ENCODE measurements around the gene UIMC1. TPM values are rescaled to one million over a fixed set of nuclear protein-coding genes. Genes with fewer than 3 reads are reported as not detected.

Gene UIMC1
- total RNA-seq, 1 experiment from 2014 or later: 53.0 TPM

- Histone ChIP-seq H2AFZ (ENCODE audit: low read length) (no peak overlapping the region), H2BK120ac (ENCODE audit: low read depth, low read length, poor library complexity, severe bottlenecking) (no peak overlapping the region), H4K20me1 (ENCODE audit: control insufficient read depth, insufficient read depth, insufficient read length) (peaks cover 4% of the 10 kb centered on the region), H4K91ac (ENCODE audit: insufficient read length, low read depth, low read length) (no peak overlapping the region), H3K9ac (ENCODE audit: extremely low read depth, insufficient read length, low read length) (no peak overlapping the region), H3K18ac (ENCODE audit: insufficient read length, low read depth, low read length) (no peak overlapping the region), H3K23me2 (ENCODE audit: insufficient read length, low read depth, low read length, poor library complexity, severe bottlenecking) (no peaks in the 10 kb centered on the region), H3K4me1 (ENCODE audit: insufficient read depth, low read length) (peaks cover 2% of the 10 kb centered on the region; the same call in 1 of the 2 replicates), H2BK15ac (ENCODE audit: low read depth, low read length) (no peak overlapping the region), H3K23ac (ENCODE audit: insufficient read length, low read depth, low read length) (no peak overlapping the region), H3K14ac (ENCODE audit: insufficient read depth, low read length) (no peak overlapping the region), H3K27ac (ENCODE audit: insufficient read length, low read depth, low read length) (no peak overlapping the region), H3K56ac (ENCODE audit: insufficient read length, low read depth, low read length) (no peak overlapping the region), H3K79me2 (ENCODE audit: insufficient read depth, low read length) (no peaks in the 10 kb centered on the region), H4K5ac (ENCODE audit: insufficient read length, low read depth, low read length) (no peak overlapping the region), H3K4me2 (ENCODE audit: insufficient read depth, insufficient read length, low read length) (no peak overlapping the region), H2BK5ac (ENCODE audit: insufficient read length, low read length) (no peak overlapping the region), H4K8ac (replicated peaks; ENCODE audit: insufficient read length, low read depth, low read length) (no peak overlapping the region), H2BK20ac (ENCODE audit: low read depth, low read length, poor library complexity, severe bottlenecking) (no peak overlapping the region), H3K27me3 (ENCODE audit: insufficient read depth, low read length) (no peaks in the 10 kb centered on the region), H2AK5ac (ENCODE audit: insufficient read length, low read length) (no peak overlapping the region), H3K9me3 (ENCODE audit: control insufficient read depth, low read depth, low read length) (no peaks in the 10 kb centered on the region), H3K4ac (ENCODE audit: low read depth, low read length) (no peak overlapping the region), H2BK12ac (ENCODE audit: insufficient read length, low read depth, low read length) (no peak overlapping the region), H3K79me1 (ENCODE audit: insufficient read depth, low read depth, low read length, poor library complexity, severe bottlenecking) (no peaks in the 10 kb centered on the region), H3T11ph (ENCODE audit: low read length) (no peak overlapping the region)
- Mint-ChIP-seq H3K9me3 (no peaks in the 10 kb centered on the region), H3K4me1 (peaks cover 21 to 33% of the 10 kb centered on the region in 2 experiments), H3K4me3 (no peak overlapping the region), H3K27me3 (ENCODE audit: low read depth) (peaks cover 6% of the 10 kb centered on the region), H3K36me3 (ENCODE audit: insufficient read depth in 1 of 3, low read depth in 3 of 3) (no peaks in the 10 kb centered on the region; a peak in 1 of 7 replicates), H3K27ac (no peak overlapping the region; a peak in 1 of 7 replicates)
- no peak for DNase-seq
- WGBS (ENCODE audit: extremely low coverage, insufficient read length, low lambda C conversion rate): no CpG with 5 or more reads among the region's 20 CpGs
- TF ChIP-seq CTCF (conservative IDR thresholded peaks at IDR 0.05): no peak
Observed at GRCh38 chr5:176868731-176869130, 137.8 kb downstream of the UIMC1 start.

Measured in H9 (cell line).